Upper lobe of right lung (tissue), 1 donor: ENCODE data around the gene ZCCHC24. TPM values are rescaled to one million over a fixed set of nuclear protein-coding genes. Genes with fewer than 3 reads are reported as not detected.

Source experiments
- ATAC-seq: fragments of 200-7000 bp; cut with Tn5 transposase; one replicate; pipeline ENCODE4 v1.9.1; 2020; ENCODE audit warnings: mild to moderate bottlenecking, moderate library complexity
- DNase-seq: peaks from one replicate; pipeline ENCODE4 v3.0.0-alpha.2; 2020
- H3K27ac ChIP-seq: fragments of 200-600 bp; one replicate; pipeline ENCODE4 v1.8.0; 2022
- H3K27me3 ChIP-seq: fragments of 200-600 bp; one replicate; pipeline ENCODE4 v1.8.0; 2022; ENCODE audit warnings: mild to moderate bottlenecking
- H3K36me3 ChIP-seq: fragments of 200-600 bp; one replicate; pipeline ENCODE4 v1.8.0; 2022
- H3K4me1 ChIP-seq: fragments of 200-600 bp; one replicate; pipeline ENCODE4 v1.8.0; 2022
- H3K4me3 ChIP-seq: fragments of 200-600 bp; one replicate; pipeline ENCODE4 v1.8.0; 2022; ENCODE audit warnings: mild to moderate bottlenecking
- H3K9me3 ChIP-seq: fragments of 200-600 bp; one replicate; pipeline ENCODE4 v1.8.0; 2022
- intact Hi-C: fragments of 100-400 bp; cut with DNase I; formaldehyde crosslinking; loops from one replicate; pipeline ENCODE4 v1.11.0; 2022
- total RNA-seq: library from RNA; stranded (reverse); fragmentation: NEBNext Ultra II Directional; extraction: Animal tissue kit (Norgen Biotek cat#: 25700); gene quantifications from one replicate; pipeline ENCODE4 v1.2.1, GENCODE V29; 2021
- TF ChIP-seq, protein P1 (sequence below): fragments of 200-600 bp; IDR thresholded peaks from one replicate; pipeline ENCODE4 v1.8.0; 2022; ENCODE audit warnings: antibody characterized with exemption
- donor health status: DM: no; HTN: yes; CAD: no; lungs with severe emphysema.

ZCCHC24 gene
- total RNA-seq, 1 donor from 2014 or later: 32.4 TPM

DNA sequence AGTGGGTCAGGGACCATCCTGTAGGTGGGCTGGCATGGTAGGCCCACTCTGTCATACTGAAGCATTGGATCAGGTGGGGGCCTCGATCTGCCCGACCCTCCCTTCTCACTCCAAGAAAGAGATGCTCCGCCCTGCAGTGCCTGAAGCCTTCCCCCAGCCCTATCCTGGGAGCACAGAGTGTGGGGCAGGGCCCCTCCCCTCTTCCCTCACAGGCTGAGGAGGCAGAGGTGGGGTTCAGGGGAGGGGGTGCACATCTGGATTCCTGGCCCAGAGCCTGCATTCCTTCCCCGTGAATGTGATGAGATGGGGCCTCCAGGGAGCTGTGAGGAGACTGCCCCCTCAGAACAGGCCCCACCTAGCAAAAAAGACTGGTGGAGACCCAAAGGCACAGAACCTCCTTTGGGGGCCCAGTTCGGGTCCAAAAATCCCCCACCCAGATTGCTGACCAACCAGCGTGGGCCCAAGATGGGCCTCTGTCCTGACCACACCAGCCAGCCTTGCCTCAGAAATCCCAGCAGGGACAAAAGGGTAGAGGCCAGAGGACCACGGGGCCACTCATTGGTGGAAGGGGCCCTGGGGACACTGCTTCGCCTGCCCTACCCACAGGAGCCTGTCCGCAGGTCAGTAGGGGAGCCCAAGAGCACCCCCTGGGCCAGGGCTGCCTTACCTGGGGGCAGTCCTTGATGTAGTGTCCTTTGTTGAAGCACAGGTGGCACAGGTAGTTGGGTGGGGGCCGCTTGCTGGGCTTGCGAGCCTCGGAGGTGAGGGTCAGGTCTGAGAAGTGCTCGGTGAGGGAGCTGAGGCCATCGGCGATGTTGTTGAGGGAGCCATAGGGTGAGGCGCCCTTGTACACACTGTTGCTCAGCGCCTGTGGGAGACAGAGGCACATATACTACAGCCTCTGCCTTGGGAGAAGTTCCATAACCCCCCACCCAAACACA is 13.3 kb downstream of the ZCCHC24 start:
- H3K4me3 ChIP-seq: no peak overlapping the region
- ATAC-seq (no peak), DNase-seq (peak; percentile 52)
- H3K36me3 ChIP-seq: peaks cover 13% of the 10 kb centered on the region
- H3K4me1 ChIP-seq: peaks cover 28% of the 10 kb centered on the region
- peak overlapping the region; percentile 66 for H3K27ac ChIP-seq
- H3K27me3 ChIP-seq: no peaks in the 10 kb centered on the region
- TF ChIP-seq, protein P1, sequence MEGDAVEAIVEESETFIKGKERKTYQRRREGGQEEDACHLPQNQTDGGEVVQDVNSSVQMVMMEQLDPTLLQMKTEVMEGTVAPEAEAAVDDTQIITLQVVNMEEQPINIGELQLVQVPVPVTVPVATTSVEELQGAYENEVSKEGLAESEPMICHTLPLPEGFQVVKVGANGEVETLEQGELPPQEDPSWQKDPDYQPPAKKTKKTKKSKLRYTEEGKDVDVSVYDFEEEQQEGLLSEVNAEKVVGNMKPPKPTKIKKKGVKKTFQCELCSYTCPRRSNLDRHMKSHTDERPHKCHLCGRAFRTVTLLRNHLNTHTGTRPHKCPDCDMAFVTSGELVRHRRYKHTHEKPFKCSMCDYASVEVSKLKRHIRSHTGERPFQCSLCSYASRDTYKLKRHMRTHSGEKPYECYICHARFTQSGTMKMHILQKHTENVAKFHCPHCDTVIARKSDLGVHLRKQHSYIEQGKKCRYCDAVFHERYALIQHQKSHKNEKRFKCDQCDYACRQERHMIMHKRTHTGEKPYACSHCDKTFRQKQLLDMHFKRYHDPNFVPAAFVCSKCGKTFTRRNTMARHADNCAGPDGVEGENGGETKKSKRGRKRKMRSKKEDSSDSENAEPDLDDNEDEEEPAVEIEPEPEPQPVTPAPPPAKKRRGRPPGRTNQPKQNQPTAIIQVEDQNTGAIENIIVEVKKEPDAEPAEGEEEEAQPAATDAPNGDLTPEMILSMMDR: no peak
- H3K9me3 ChIP-seq: no peaks in the 10 kb centered on the region
- intact Hi-C loops: no loop called here

GRCh38 chr10:79431428-79431827 is 14.0 kb downstream of the ZCCHC24 start:
- Histone ChIP-seq H3K4me3 (no peak overlapping the region), H3K27me3 (no peaks in the 10 kb centered on the region), H3K4me1 (peaks cover 22% of the 10 kb centered on the region), H3K27ac (no peak overlapping the region), H3K36me3 (peaks cover 13% of the 10 kb centered on the region), H3K9me3 (no peaks in the 10 kb centered on the region)
- ATAC-seq: no peak
- TF ChIP-seq, protein P1: no peak
- DNase-seq: no peak
- intact Hi-C loops: no loop called here

DNA sequence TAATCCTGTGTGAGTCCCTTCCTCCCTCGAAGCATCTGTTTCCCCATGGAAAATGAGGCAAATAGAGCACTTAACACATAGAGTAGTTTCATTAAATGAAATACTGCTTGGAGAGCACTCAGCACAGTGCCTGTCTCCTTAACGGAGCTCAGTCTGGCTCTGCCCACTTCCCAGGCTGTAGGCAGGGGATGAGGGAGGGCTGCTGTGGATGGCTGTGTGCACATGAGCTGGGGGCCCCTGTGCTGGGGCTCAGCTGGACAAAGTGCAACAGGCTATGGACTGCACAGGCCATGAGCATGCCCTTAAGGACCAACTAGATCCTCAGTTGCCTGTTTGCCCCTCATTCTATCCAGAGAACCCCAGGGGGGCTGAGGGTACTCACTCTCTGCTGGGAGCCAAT is 14.5 kb downstream of the ZCCHC24 start:
- no peaks in the 10 kb centered on the region for H3K27me3 ChIP-seq
- H3K4me3 ChIP-seq: no peak overlapping the region
- intact Hi-C loops: no loop called here
- peaks cover 14% of the 10 kb centered on the region for H3K36me3 ChIP-seq
- no peak for ATAC-seq
- TF ChIP-seq, protein P1: no peak
- peaks cover 17% of the 10 kb centered on the region for H3K4me1 ChIP-seq
- no peak overlapping the region for H3K27ac ChIP-seq
- no peaks in the 10 kb centered on the region for H3K9me3 ChIP-seq
- DNase-seq: no peak

DNA sequence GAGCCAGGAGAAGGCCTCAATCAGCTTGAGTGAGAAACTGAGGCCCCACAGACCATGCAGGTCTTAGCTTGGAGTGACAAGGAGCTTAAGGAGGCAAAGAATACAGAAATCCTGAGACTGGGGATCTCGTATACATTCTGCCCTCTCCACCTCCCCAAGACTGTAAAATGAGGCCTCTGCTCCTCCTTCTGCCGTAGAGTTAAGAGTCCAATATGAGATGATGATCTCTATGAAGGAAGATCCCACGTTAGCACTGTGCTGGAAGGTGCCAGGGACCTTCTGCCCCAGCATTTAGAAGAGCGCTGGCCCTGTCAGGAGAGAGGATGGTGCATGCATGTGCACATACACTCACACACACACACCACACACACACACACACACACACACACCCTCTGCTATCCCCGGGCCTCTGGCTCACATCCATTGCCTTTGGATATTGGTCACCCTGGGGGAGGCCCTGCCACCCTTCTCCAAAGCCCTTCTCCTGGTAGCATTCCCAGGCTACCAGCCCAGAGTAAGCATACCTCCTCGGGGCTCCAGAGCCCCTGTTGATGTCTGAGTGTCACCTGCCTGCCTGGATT is 15.0 kb downstream of the ZCCHC24 start:
- H3K36me3 ChIP-seq: peaks cover 19% of the 10 kb centered on the region
- H3K4me1 ChIP-seq: peaks cover 11% of the 10 kb centered on the region
- H3K27me3 ChIP-seq: no peaks in the 10 kb centered on the region
- intact Hi-C loops: no loop called here
- DNase-seq: no peak
- H3K4me3 ChIP-seq: no peak overlapping the region
- H3K9me3 ChIP-seq: no peaks in the 10 kb centered on the region
- no peak for ATAC-seq
- TF ChIP-seq, protein P1: no peak
- H3K27ac ChIP-seq: no peak overlapping the region

DNA sequence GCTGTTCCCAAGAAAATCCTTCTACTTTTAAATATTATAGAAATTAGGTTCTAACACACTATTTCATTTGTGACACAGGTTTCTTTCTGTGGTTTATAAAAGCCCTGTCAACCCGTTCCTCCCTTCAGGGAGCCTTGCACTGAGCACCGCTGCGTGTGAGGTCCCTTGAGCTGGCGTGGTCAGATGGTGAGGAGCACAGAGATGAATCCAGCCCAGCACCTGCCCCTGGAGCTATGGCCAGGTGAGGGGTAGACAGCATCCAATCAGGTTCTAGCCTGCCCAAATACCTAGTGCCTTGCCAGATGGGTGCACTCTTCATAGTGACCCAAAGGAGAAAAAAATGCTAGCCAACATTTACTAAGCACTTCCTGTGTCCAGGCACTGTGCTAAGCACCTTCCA is 15.7 kb downstream of the ZCCHC24 start:
- Histone ChIP-seq H3K27ac (no peak overlapping the region), H3K4me3 (no peak overlapping the region), H3K27me3 (no peaks in the 10 kb centered on the region), H3K36me3 (peaks cover 25% of the 10 kb centered on the region), H3K9me3 (no peaks in the 10 kb centered on the region), H3K4me1 (peaks cover 13% of the 10 kb centered on the region)
- intact Hi-C loops: no loop called here
- ATAC-seq (no peak), DNase-seq (no peak)
- TF ChIP-seq, protein P1: no peak
